GM18498 (cell line): ENCODE results near the gene TMEM117.

Experiments used
- ATAC-seq: cut with Tn5 transposase; IDR thresholded peaks from one replicate; pipeline ENCODE4 v1.9.1; 2021; ENCODE audit warnings: mild to moderate bottlenecking, moderate library complexity; ENCODE audit not compliant: unreplicated experiment

Gene TMEM117

DNA sequence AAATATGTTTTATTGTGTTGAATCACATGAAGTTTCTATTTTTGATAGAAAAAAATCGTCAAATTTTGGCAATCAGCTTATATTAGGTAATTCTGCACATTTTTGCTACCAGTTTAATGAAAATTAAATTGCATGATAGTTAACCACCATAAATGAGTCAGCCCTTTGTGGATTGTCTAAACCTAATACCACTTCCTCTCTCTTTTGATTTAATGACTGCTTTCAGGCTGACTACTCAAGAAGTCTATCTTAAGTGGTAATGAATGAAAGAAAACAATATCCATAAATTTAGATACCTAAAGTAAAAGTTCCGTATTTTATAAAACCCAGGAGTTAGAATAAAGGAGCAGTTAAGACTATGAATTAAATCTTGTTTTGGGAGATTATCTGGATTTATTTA, 450.5 kb downstream of the TMEM117 start:
- peak; percentile 75 for ATAC-seq

GRCh38 chr12:44286821-44287505, 451.1 kb downstream of the TMEM117 start:
- ATAC-seq, result no peak

DNA sequence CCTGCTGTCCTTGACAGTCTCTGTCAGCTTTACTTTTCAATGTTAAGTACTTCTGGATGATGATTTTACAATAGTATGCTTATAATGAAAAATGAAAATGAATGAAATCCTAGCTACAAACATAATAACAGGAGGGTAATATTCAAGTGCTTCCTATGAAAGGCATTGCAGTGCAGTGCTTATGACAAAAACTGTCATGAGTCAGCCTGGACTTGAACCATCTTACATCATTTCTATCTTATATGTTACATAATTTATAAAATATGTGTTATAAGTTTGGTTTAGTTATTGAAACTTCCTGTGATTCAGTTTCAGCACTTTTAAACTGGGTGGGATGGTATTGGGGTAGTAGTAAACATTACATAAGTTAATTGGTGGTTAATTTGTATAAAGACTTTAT, 451.7 kb downstream of the TMEM117 start:
- ATAC-seq, result no peak

- ATAC-seq, result peak; percentile 98
Measured at GRCh38 chr12:44294649-44295048, 458.8 kb downstream of the TMEM117 start.

DNA sequence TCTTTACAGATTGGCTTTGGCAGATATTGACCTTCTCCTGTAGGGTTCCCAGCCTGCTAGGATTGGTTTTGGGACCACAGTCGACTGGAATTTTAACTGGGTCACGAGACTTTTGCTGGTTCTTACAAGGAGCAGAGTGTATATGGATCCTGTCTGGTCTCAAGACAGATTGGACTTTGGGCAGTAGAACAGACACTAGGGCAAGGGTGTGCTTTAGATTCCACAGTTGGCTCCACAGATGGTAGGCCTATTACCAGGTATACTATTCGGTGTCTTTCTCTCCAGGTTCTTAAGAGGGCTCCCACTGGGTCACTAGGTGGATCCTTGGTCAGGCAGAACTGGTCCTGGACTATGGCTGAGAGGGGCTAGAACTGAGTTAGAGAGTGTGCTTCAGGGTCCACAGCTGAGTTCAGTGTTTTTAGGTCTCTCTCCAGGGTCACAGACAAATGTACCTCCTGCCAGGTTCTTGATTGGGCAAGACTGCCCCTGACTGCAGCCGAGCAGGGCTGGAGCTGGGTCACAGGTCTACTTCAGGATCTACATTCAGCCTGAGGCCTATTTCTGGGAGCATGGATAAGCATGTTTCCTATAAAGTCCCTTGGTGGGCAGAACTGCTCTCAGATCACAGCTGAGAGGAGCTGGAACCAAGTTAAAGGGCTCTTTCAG, 460.2 kb downstream of the TMEM117 start:
- no peak for ATAC-seq

- no peak for ATAC-seq
Measured at GRCh38 chr12:44296624-44297197, 460.8 kb downstream of the TMEM117 start.

- no peak for ATAC-seq
Measured at GRCh38 chr12:44299524-44299923, 463.6 kb downstream of the TMEM117 start.

- ATAC-seq, result peak; percentile 46
Measured at GRCh38 chr12:44307506-44308168, 471.8 kb downstream of the TMEM117 start.

- ATAC-seq, result no peak
Measured at GRCh38 chr12:44313188-44313587, 477.3 kb downstream of the TMEM117 start.

GRCh38 chr12:44314007-44314500, 478.2 kb downstream of the TMEM117 start:
- ATAC-seq, result no peak

DNA sequence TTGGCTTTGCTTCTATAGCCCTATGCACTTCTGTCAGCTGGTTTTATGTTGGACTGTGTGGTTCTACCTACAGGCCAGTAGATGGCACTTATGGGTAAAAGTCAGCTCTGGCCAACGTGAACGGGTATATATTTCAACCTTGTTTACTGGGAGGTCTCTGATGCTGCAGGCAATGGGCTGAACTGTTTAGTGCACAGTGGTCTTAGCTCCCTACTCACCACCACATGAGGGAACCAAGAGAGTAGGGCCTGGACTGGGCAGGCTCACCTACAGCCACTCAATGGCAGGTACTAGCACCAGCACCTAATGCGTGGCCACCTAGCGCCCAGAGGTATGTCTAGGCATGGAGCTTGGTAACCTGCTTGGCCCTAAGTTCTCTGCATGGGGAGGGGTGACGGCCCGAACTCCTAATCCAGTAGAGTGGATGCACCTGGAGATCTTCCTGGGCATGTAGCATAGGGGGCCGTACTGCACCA, 481.8 kb downstream of the TMEM117 start:
- ATAC-seq, result peak; percentile 95

GRCh38 chr12:44331269-44331668, 495.4 kb downstream of the TMEM117 start:
- ATAC-seq, result no peak

- no peak for ATAC-seq
Measured at GRCh38 chr12:44334347-44334746, 498.5 kb downstream of the TMEM117 start.

DNA sequence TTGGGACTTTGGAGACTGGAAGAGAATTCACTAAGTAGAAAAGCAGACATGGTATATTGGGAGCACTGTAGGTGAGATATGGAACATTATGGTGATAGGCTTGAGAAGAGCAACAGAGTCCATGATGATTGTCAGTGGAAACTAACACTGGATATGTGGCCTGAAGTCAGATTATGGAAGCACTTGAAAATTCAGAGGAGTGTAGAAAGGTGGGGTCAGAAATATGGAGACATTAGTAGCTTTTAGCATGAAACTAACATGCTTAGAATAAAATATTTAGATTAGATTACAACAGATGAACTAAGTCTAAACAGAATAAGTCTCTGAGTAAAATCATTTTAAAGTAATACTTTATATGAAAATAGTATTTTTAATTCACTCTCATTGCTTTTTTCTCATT, 499.1 kb downstream of the TMEM117 start:
- no peak for ATAC-seq

DNA sequence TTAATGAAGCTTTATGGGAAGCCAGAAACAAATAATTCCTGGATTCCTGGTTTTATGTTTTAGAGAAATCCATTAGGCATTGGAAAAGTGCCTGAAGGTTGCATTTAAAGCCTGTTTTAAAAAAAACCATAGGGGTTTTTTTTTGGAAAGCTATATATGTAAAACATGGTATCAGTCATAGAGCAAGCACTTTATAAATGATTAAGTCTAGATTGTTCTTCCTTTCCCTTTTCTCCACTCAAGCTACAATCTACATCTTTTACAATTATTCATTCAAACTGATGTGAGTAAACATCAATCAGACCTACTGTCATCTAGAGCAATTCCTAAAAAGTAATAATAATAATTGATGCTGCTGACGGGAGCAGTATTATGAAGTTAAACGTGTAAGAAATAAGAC, 500.7 kb downstream of the TMEM117 start:
- ATAC-seq, result no peak

DNA sequence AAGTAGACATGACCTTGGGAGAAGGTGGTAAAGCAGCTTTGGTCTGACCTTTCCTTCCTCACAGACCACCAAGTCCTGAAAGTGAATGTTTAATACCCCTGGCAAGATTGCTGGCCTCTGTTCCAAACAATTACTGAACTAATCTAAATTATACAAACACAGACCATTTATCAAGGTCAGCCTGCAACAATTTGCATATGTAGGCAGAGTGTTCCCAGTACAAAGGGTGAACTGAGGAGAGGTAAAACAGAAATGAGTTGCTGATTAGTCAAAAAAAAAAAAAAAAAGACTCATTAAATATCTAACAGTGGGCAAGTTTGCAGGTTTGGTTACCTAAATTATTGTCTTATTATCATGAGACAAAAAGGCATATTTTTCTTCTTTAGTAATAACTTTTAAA, 506.5 kb downstream of the TMEM117 start:
- no peak for ATAC-seq

DNA sequence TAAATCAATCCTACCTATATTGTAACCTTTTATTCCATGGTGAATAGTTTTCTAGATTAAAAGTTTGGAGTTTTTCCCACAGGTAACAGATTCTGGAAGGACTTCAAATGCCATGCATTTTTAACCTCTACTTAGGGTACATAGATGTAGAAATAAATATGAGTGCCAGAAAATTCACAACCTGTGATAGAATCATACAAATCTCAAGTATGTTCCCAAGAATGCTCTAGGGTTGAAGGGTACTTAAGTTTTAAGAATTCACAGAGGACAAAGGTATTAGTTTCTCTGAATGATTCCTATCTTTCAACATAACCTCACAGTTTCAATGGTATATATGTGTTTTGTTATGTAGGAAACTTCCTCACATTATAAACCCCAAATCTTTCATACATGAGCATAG, 511.3 kb downstream of the TMEM117 start:
- ATAC-seq, result no peak

DNA sequence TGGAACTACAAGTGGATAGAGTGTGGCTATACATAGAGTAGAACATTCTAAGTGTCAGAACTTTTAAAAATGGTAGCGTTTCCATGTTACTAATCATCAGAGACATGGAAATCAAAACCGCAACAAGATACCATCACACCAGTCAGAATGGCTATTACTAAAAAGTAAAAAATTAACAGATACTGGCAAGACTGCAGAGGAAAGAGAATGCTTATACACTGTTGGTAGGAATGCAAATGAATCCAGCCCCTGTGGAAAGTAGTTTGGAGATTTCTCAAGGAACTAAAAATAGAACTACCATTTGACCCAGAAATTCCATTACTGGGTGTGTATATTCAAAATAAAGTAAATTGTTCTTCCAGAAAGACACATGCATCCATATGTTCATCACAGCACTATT, 521.6 kb downstream of the TMEM117 start:
- no peak for ATAC-seq

GRCh38 chr12:44358636-44359035, 522.8 kb downstream of the TMEM117 start:
- no peak for ATAC-seq

DNA sequence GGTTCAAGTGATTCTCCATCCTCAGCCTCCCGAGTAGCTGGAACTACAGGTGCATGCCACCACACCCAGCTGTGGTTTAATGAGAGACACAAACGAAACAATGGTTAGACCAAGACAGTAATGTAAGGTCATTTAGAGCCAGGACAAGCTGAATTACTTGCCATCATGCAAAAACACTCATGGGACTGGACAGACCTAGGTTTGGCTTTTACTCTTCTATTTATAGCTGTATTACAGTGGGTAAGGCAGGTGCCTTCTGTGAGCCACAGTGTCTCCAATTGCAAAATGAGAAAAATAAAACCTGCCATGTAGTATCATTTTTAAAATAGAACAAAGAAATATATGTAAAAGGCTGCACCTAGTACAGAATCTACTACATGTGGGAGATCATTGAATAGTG, 527.1 kb downstream of the TMEM117 start:
- no peak for ATAC-seq

GRCh38 chr12:44367136-44367535, 531.3 kb downstream of the TMEM117 start:
- ATAC-seq, result no peak
